HG03575 (cell line): Measurements from ENCODE around the gene RGS14.
"Not testable (repeated sequence)": the region's sequence is repeated elsewhere in the genome, so short reads cannot be mapped to it uniquely, and the experiment has no call there.

Experiments used
- ATAC-seq: cut with Tn5 transposase; IDR thresholded peaks from one replicate; pipeline ENCODE4 v1.9.1; 2021; ENCODE audit not compliant: unreplicated experiment, insufficient number of reproducible peaks, low FRiP score; ENCODE audit errors: extremely low read depth

RGS14 gene

DNA sequence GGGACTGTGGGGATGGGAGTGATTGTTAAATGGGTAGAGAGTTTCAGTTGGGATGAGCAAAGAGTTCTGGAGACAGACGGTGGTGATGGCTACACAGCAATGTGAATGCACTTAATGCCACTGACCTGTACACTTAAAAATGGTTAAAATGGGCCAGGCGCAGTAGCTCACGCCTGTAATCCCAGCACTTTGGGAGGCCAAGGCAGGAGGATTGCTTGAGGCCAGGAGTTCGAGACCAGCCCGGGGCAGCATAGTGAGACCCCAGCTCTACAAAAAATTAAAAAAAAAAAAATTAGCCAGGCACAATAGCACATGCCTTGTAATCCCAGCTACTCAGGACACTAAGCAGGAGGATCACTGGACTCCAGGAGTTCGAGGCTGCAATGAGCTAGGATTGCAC, 13.9 kb upstream of the RGS14 start:
- ATAC-seq: no peak

DNA sequence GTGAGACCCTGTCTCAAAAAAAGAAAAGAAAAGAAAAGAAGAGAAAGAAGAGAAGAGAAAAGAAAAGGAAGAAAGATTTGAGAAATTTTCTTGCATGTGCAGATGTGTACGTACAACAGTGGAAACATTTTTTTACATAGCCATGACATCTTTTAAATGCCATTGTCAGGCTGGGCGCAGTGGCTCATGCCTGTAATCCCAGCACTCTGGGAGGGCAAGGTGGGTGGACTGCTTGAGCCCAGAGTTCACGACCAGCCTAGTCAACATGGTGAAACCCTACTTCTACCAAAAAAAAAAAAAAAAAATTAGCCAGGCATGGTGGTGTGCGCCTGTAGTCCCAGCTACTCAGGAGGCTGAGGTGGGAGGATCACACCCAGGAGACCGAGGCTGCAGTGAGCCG, 12.8 kb upstream of the RGS14 start:
- ATAC-seq: no peak

DNA sequence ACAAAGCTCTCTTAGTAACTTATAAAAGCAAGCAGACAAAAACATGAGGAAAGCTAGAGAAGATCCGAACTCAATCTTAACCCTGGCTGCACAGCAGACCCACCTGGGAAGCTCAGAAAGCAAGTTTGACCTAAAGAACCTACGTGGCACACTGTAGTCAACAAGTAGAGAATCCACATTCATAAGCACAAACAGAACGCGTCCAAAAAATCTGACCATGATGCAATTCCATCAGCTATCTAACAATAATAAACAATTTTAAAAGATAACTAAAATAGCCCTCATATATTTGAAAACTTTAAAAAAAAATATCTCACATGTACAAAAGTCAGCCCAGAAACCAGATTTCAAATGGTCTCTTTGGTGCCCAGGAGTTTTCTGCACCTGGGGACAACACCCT, 10.9 kb upstream of the RGS14 start:
- no peak for ATAC-seq

DNA sequence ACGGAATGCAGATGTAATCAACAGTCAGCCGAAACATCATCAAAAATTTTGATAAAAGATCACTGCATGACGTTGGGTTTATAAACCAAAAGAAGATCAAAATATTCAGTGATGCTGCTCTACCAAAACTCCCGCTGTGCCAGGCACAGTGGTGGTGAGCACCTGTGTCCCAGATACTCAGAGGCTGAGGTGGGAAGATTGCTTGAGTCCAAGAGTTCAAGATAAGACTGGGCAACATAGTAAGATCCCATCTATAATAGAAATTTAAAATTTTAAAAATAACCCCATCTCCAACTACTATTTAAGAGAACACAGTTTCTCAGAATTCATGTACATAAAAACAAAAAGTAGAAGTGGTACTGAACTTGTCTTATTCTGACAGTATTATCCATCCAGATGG, 10.0 kb upstream of the RGS14 start:
- no peak for ATAC-seq

DNA sequence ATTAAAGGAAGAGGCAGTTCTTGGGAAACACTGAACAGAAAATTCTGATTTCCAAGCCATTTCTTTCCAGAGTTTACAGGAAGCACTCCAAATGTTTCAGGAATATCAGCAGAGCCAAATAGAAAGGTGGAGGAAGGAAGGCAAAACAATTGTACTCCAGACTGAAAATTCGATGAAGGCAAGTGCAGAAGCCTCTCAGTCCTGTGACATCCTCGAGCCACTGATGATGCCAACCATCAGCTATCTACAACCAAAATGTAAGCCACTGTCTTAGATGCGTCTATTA, 8.4 kb upstream of the RGS14 start:
- no peak for ATAC-seq

DNA sequence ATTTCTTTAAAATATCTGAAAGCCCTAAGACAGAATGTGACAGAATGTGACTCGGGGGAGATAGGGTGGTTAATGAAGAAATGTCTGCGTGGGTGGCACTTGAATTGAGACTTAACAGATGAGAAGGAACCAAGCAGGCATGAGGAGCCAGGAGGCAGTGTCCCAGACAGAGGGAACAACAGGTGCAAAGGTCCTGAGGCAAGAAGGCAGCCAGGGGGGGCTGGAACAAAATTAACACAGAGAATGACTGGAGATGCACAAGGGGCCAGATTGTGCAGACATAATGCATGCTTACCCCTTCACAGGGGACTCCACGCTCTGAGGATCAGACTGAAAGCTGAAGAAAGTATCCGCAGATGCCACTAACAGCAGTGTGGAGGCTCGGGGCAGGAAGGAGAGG, 8.0 kb upstream of the RGS14 start:
- ATAC-seq: no peak

DNA sequence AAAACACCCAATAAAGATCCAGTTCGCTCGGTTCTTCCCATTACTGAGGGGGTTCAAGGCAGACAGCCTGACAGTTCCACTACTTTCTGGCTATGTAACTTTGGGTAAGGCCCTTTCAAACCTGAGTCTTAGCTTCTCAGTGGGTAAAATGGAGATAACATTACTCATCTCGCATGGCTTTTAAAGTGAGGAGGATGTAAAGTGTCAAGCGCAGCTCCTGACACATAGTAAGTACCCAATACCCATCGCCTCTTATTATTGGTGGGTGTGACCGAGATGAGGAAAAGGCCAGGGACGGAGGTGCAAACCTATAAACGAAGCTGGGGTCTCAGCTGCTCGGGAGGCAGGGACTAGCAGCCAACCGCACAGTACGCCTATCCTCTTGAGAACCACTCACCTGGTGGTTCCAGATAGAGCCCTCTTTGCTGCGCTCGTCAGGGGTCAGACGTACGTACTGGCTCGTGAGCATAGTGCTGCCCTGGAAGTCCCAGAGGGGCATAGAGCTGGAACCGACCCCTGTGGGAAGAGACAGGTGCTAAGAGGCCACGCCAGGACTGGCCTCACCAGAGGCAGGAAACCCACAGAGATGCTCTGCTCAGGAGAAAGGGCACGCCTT, 6.8 kb upstream of the RGS14 start:
- no peak for ATAC-seq

DNA sequence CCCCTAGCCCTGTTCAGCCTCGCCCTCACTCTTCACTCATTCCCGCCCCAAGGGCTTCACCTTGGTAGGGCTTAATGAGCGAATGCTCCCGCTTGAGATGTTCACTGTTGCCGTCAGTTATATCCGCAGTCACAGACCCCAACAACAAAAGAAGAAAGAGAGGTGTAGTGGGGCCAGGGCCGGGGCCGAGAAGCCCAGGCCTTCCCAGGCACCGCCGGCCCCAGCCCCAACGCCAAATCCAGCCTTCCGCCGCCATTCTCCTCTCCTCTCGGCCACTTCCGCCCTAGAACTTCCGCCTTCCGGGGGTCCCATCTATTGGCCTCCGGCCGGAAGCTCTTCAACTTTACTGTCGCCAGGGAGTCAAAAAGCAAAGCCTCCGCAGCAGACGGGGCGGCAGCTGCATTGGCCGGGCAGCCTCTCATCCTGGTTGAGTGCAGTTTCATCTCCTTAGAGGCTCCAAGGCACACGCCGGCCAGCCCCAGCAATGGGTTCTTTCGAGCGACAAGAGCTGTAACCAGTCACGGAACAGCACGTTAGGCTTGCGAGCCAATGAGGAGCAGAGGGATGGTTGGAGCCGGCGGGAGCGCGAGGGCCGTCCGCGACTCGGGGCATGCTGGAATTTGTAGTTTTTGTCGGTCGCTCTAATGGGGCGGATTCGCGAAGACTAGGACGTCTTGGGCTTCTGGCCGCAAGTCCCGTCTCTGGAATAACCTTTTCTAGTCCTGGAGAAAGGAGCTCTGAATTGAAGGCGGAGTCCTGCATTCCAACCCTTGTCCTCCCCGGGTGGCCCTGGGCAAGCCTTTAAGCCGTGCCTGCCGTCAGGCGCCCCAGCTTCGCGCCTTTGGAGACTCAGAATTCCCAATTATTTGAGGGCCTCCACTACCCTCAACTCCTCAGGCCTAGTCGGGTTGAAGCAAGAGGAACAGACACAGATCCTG, 6.1 kb upstream of the RGS14 start, which contains the start of gene LMAN2:
Gene LMAN2, minus strand, starts transcription at position 277 of the 938 bp plus-strand sequence. Its CDS starts 21 bp downstream, at position 256.
- ATAC-seq: peak; percentile 39

DNA sequence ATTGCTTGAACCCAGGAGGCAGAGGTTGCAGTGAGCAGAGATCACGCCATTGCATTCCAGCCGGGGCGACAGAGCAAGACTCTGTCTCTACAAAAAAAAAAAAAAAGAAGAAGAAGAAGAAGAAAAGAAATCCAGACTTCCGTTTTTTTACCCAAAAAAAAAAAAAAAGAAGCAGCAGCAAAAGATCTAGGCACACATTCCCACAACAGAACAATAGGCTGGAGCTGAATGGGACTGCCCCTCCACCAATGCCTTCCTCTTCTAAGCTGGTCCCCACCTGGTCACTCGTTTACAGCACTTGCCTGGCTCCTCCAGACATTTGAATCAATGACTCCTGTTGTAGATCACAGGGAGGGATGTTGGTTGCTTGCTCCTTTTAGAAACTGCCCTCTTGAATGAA, 4.6 kb upstream of the RGS14 start:
- ATAC-seq: no peak

DNA sequence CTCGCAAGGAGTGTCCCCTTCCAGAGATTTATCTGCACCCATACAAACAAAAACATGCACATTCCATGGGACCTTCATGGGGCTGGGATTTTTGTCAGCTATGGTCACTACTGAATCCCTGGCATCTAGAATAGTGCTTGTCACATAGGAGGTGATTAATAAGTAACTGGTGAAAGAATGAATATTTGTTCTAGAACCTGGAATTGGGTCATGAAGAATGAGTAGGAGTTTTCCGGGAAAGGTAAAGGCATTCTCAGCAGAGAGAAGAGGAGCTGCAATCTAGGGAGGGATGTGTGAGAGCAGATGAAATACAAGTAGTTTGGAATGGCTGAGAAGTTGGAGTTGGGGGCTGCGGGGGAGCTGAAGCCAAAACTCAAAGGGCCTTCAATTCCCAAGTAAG, 3.5 kb upstream of the RGS14 start:
- no peak for ATAC-seq

DNA sequence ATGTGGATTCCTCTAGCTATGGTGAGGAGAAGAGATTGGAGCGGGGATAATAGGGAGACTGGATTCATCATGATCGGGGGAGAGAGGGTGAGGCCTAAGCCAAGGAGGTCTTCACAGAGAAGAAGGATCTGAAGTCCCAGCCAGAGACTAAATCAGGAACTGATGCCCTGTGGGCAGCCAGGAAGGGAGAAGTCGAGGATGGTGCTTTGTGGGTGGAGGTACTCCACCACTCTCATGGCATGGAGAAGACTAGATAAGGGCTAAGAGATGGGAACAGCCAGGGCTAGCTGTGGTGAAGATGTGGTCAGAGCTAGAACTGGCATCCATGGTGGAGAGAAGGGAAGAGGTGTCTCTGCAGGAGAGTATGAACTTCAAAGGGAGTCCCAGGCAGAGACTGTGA, 3.0 kb upstream of the RGS14 start:
- ATAC-seq: no peak

DNA sequence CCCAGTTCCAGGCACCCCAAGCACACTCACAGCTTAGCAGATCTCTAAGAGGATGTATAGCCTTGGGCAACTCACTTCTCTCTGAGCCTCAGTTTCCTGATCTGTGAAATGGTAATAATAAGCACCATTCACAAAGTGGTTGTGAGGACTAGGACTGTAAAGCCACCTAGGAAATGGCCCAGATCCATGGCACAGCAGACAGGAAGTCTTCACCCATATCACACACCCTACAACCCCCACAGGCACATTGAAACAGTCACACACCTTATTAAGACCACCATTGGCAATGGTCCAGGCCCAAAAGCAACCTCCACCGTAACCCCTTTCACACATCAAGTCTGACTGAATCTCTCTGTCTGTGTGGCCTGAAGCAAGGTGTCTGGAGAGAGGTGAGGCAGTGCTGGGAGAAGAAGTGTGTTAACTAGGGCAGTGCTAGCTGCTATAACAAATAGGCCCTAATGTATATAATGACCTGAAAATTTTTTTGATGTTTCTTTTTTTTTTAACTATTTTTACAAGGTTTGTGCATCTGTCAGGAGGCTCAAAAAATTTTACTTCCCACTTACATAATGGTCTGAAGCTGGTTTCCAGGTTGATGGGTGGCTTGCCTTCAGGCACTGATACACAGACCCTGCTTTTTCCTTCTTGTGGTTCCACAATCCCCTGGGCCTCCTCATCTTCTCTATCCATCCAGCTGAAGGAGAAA, 2.4 kb upstream of the RGS14 start:
- ATAC-seq: no peak

DNA sequence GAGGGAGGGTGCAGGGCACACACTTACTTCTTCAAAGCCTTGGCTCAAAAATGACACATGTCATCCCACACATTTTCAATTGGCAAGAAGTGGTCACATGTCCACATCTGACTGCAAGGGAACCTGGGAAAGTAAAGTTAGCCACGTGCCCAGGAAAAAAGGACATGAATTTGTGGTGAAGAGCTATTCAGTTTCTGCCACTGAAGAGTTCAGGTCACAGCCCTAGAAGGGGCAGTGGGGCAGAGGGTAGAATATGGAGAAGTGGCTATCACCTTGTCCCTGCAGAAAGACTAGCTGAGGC, 1.9 kb upstream of the RGS14 start:
- ATAC-seq: no peak

DNA sequence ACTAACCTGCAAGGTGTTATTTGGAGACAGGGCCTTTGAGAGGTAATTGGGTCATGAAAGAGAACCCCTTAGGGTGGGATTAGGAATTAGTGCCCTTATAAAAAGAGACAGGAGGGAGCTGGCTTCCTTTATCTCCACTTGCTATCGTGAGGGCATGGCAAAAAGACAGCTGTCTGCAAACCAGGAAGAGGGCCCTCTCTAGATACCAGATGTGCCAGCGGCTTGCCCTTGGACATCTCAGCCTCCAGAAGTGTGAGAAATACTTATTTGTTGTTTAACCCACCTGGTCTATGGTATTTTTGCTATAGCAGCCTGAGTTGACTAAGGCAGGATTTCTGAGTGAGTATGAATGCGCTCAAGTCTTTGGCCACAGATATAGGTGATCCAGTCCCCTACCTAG, 978 bp upstream of the RGS14 start:
- no peak for ATAC-seq

DNA sequence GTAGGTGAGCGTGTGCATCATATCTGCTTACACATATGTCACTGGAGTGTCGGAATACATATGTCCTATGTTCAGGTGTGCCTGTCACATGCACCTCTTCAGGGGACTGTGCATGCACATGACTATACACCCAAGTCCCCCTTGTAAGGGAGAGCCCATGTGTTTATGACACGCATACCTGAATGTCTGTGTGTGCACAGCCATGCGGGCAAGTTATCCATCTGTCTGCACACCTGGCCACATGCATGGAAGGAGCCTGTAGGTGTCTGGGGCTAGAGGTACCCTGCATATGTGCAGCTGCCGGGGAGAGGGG, 622 bp upstream of the RGS14 start:
- no peak for ATAC-seq

DNA sequence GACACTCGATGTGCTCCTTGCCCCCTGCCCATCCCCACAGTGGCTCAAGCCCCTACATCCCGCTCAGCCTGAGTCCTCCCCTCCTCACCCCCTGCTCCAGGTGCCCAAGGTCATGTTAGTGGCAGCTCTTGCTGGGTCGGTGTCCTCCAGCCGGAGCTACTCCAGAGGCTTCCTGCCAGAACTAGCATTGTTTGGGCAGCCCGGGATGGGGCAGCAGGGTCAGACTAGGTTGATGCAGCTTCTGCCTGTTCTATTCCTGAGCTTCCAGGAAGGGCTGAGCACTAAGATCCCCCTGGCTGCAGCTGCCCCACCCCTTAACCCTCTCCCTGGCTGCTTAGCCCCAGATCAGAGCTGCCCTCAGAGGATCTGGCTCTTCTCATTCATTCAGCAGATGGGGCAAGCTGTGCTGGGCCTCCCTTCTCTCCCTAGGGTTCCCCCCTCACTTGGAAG, 671 bp downstream of the RGS14 start:
- ATAC-seq: no peak

DNA sequence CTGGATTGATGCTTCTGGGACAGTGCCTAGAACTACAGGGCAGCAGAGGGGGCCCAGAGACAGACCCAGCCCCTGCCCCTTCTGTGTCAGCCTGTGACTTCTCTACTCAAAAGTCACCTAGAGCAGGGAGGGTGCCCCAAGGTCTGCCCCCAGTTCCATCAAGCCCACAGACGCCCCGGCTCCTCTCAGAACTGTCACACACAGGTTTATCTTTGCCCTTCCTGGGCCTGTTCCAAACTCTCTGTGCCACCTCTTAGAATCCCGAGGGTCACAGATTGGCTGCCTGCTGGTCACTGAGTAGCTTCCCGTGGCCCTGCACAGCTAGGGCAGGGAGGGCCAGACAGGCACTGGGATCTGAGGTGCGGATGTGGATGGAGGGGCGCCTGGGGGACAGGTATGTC, 1.7 kb downstream of the RGS14 start:
- ATAC-seq: no peak

DNA sequence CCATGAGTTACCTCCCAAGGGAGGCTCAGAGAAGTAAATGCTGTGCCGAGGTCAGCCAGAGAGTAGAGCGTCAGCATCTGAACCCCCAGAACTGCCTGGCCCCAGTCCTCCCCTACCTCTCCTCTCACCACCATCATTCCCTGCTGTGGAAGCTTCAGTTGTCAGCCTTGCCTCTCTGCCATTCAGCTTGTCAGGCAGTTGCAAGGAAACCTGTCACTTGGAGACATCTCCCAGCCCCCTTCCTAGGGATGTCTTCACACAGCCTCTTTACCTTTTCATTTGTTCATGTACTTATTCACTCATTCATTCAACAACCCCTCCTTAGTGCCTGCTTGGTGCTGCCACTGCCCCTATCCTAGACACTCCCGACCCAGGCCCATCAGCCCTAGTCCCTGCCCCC, 2.1 kb downstream of the RGS14 start:
- ATAC-seq: no peak

DNA sequence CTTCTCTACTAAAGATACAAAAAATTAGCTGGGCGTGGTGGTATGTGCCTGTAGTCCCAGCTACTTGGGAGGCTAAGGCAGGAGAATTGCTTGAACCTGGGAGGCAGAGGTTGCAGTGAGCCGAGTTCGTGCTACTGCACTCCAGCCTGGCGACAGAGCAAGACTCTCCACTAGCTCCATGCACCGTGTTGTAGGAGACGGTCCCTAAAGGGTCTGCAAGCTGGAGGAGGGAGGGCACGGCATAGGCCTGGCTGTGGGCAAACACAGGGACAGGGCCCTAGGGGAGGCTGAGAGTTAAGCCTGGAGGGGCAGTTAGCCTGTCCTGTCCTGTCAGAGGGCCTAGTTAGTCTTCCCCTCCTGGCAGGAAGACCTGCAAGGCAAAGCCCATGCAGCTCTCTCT, 3.0 kb downstream of the RGS14 start:
- not testable (repeated sequence) for ATAC-seq
